DND-41 (cell line): ENCODE results near the gene SWSAP1.

Experiments used
- EZH2 ChIP-seq: IDR thresholded peaks from 3 replicates; pipeline ENCODE4 v1.6.1; 2012; ENCODE audit warnings: borderline replicate concordance, low read depth, mild to moderate bottlenecking, moderate library complexity, low read length, inconsistent platforms; ENCODE audit not compliant: severe bottlenecking
- TF ChIP-seq, protein P1 (sequence below): IDR thresholded peaks from 2 replicates; pipeline ENCODE4 v1.5.1; 2012; ENCODE audit warnings: borderline replicate concordance, low read length, moderate library complexity, mild to moderate bottlenecking; ENCODE audit not compliant: poor library complexity, severe bottlenecking; ENCODE audit errors: extremely low read depth

DNA sequence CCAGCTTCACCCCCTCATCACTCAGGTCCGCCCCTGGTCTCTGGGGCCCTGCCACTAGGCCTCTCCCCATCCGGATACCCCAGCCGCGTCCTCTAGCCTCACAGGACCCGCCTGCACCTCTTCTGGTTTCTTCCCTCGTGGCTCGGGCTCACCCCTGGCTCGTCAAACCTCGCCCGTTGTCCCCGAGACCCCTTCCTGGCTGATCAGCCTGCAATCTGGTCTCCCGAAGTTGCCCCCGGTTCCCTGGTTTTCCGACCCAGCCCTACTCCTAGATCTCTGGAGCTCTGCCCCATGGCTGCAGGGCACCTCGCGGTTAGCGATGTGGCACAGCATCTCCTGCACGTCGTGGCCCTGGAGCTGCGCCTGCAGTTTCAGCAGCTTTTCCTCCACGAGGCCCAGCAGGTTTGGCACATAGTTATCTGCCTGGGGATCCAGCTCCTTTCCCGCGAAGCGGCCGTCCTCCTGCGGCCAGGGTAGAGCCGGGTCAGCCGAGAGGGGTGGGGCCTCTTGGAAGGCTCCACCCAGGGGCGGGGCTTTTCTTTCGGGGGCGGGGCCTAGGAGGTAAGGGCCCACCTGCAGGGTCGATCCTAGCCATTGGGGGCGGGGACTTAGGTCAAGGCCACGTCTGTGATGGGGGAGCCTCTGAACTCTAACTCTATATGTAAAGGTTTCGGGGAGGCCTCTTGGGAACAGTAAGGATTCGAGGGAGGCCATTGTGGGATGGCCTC lies 47.1 kb downstream of the SWSAP1 start:
- no peak for TF ChIP-seq EZH2
- TF ChIP-seq, protein P1, sequence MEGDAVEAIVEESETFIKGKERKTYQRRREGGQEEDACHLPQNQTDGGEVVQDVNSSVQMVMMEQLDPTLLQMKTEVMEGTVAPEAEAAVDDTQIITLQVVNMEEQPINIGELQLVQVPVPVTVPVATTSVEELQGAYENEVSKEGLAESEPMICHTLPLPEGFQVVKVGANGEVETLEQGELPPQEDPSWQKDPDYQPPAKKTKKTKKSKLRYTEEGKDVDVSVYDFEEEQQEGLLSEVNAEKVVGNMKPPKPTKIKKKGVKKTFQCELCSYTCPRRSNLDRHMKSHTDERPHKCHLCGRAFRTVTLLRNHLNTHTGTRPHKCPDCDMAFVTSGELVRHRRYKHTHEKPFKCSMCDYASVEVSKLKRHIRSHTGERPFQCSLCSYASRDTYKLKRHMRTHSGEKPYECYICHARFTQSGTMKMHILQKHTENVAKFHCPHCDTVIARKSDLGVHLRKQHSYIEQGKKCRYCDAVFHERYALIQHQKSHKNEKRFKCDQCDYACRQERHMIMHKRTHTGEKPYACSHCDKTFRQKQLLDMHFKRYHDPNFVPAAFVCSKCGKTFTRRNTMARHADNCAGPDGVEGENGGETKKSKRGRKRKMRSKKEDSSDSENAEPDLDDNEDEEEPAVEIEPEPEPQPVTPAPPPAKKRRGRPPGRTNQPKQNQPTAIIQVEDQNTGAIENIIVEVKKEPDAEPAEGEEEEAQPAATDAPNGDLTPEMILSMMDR = no peak
